Measurements from ENCODE around the gene UMOD.

UMOD gene

DNA sequence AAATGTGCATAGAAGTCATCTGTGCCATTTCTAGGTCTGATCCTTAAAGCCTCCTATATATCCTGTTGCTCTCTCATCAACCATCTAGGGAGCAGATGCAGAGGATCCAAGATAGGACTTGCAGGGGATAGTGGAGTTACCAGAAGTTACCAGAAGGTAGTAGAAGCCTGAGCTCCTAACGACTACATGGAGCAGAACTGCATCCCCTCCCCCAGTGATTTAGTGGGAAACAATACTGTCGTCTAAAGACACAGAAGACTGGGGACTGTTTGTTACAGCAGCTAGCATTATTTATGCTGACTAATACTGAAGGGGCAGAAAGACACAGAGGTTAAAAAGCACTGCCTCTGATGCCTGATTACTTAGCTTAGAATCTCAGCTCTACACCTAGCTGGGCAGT lies 41.0 kb downstream of the UMOD start:
- Histone ChIP-seq H3K79me2 (ENCODE audit: insufficient read depth, low read length) (no peaks in the 10 kb centered on the region), H3K9ac (ENCODE audit: low read depth, low read length, poor library complexity, severe bottlenecking) (no peak overlapping the region), H3K36me3 (ENCODE audit: insufficient read depth, low read length) (no peaks in the 10 kb centered on the region), H3K9me2 (replicated peaks; ENCODE audit: low read depth, low read length) (no peaks in the 10 kb centered on the region), H4K20me1 (ENCODE audit: insufficient read depth, low read length, poor library complexity, severe bottlenecking) (no peaks in the 10 kb centered on the region), H3K9me3 (ENCODE audit: insufficient read depth, low read depth, low read length) (0 out of 2 replicates have a peak, but pooled peaks cover 3% of the 10 kb centered on the region), H3K4me3 (ENCODE audit: low read length, poor library complexity, severe bottlenecking) (no peak overlapping the region), H3K4me1 (ENCODE audit: insufficient read depth, low read length, poor library complexity, severe bottlenecking) (no peaks in the 10 kb centered on the region), H3F3A (ENCODE audit: low read depth) (no peaks in the 10 kb centered on the region), H3K27me3 (ENCODE audit: insufficient read depth, low read length, poor library complexity, severe bottlenecking) (no peaks in the 10 kb centered on the region), H3K4me2 (ENCODE audit: low read depth, low read length, poor library complexity, severe bottlenecking) (no peak overlapping the region), H2AFZ (ENCODE audit: low read length) (no peak overlapping the region)
- TF ChIP-seq EZH2phosphoT487 (IDR thresholded peaks at IDR 0.05; ENCODE audit: borderline replicate concordance), result no peak
- TF ChIP-seq, protein P1, sequence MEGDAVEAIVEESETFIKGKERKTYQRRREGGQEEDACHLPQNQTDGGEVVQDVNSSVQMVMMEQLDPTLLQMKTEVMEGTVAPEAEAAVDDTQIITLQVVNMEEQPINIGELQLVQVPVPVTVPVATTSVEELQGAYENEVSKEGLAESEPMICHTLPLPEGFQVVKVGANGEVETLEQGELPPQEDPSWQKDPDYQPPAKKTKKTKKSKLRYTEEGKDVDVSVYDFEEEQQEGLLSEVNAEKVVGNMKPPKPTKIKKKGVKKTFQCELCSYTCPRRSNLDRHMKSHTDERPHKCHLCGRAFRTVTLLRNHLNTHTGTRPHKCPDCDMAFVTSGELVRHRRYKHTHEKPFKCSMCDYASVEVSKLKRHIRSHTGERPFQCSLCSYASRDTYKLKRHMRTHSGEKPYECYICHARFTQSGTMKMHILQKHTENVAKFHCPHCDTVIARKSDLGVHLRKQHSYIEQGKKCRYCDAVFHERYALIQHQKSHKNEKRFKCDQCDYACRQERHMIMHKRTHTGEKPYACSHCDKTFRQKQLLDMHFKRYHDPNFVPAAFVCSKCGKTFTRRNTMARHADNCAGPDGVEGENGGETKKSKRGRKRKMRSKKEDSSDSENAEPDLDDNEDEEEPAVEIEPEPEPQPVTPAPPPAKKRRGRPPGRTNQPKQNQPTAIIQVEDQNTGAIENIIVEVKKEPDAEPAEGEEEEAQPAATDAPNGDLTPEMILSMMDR (conservative IDR thresholded peaks at IDR 0.05; ENCODE audit: low read length), result no peak

DNA sequence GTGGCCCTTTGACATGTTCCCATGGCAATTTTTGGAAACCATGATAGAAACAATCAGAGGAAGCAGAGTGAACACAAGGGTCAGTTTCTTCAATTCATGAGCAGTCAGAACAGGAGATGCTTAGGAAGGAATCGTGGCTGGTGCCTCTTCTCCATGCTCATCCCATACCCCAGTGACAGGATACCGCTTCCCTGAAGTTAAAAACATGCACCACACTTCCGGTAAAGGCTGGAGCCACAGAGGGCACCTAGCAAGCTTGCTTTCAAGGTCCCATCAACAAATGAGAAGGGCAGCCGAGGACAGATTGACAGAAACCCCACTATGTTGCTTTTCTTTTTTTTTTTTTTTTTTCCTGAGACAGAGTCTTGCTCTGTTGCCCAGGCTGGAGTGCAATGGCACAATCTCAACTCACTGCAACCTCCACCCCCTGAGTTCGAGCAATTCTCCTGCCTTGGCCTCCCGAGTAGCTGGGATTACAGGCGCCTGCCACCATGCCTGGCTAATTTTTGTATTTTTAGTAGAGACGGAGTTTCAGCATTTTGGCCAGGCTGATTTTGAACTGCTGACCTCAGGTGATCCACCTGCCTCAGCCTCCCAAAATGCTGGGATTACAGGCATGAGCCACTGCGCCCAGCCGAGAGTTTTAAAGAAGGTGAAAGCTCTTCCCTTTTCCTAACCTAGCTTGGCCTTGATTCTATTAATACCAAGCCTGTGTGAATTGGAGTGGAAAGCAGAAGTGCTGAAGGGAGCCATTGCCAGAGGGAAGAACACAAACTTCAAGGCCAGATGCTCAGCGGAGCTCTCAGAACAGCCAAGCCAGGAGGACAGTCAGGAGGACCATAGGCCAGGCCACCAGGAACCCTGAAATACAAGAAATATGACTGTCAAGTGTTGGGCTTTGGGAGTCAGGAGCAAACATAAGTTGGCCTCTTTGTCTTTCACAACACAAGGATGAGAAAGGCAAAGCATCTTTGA lies 41.8 kb downstream of the UMOD start:
- Histone ChIP-seq H3K4me2 (ENCODE audit: low read depth, low read length, poor library complexity, severe bottlenecking) (no peak overlapping the region), H4K20me1 (ENCODE audit: insufficient read depth, low read length, poor library complexity, severe bottlenecking) (no peaks in the 10 kb centered on the region), H3K9ac (ENCODE audit: low read depth, low read length, poor library complexity, severe bottlenecking) (no peak overlapping the region), H3K27me3 (ENCODE audit: insufficient read depth, low read length, poor library complexity, severe bottlenecking) (no peaks in the 10 kb centered on the region), H3K9me3 (ENCODE audit: insufficient read depth, low read depth, low read length) (0 out of 2 replicates have a peak, but pooled peaks cover 3% of the 10 kb centered on the region), H3K4me3 (ENCODE audit: low read length, poor library complexity, severe bottlenecking) (no peak overlapping the region), H2AFZ (ENCODE audit: low read length) (no peak overlapping the region), H3K9me2 (replicated peaks; ENCODE audit: low read depth, low read length) (no peaks in the 10 kb centered on the region), H3K36me3 (ENCODE audit: insufficient read depth, low read length) (no peaks in the 10 kb centered on the region), H3F3A (ENCODE audit: low read depth) (no peaks in the 10 kb centered on the region), H3K4me1 (ENCODE audit: insufficient read depth, low read length, poor library complexity, severe bottlenecking) (no peaks in the 10 kb centered on the region), H3K79me2 (ENCODE audit: insufficient read depth, low read length) (no peaks in the 10 kb centered on the region)
- TF ChIP-seq EZH2phosphoT487 (IDR thresholded peaks at IDR 0.05; ENCODE audit: borderline replicate concordance), result no peak
- TF ChIP-seq, protein P1 (conservative IDR thresholded peaks at IDR 0.05; ENCODE audit: low read length), result no peak

DNA sequence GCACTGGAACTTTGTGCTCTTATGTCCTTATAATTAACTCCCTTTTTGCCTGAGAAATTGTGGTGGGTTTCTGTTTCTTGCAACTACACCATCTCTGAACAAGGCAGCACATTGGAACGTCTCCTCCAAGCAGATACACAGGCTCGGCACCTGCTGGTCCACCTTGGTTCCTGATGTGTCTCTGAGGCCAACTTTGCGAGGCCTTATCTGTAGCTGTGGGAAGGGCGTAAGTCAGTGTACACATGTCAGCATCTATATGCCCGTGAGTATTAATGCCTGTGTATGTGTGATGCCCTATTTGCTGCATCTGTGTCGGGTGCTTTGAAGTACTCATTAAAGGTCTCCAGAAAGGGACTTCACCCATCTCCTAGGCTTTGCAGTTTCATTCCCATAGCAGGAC lies 42.7 kb downstream of the UMOD start:
- Histone ChIP-seq H3K4me1 (ENCODE audit: insufficient read depth, low read length, poor library complexity, severe bottlenecking) (no peaks in the 10 kb centered on the region), H3K4me3 (ENCODE audit: low read length, poor library complexity, severe bottlenecking) (no peak overlapping the region), H3K4me2 (ENCODE audit: low read depth, low read length, poor library complexity, severe bottlenecking) (no peak overlapping the region), H3K9ac (ENCODE audit: low read depth, low read length, poor library complexity, severe bottlenecking) (no peak overlapping the region), H4K20me1 (ENCODE audit: insufficient read depth, low read length, poor library complexity, severe bottlenecking) (no peaks in the 10 kb centered on the region), H2AFZ (ENCODE audit: low read length) (no peak overlapping the region), H3K9me2 (replicated peaks; ENCODE audit: low read depth, low read length) (no peaks in the 10 kb centered on the region), H3F3A (ENCODE audit: low read depth) (no peaks in the 10 kb centered on the region), H3K79me2 (ENCODE audit: insufficient read depth, low read length) (no peaks in the 10 kb centered on the region), H3K9me3 (ENCODE audit: insufficient read depth, low read depth, low read length) (0 out of 2 replicates have a peak, but pooled peaks cover 3% of the 10 kb centered on the region), H3K36me3 (ENCODE audit: insufficient read depth, low read length) (no peaks in the 10 kb centered on the region), H3K27me3 (ENCODE audit: insufficient read depth, low read length, poor library complexity, severe bottlenecking) (no peaks in the 10 kb centered on the region)
- TF ChIP-seq, protein P1 (conservative IDR thresholded peaks at IDR 0.05; ENCODE audit: low read length), result no peak
- no peak for TF ChIP-seq EZH2phosphoT487 (IDR thresholded peaks at IDR 0.05; ENCODE audit: borderline replicate concordance)

Data from Loucy (cell line).